Activated naive CD8-positive, alpha-beta T cell (primary cell): Measurements from ENCODE around the gene AKT1S1.
A peak's percentile ranks its signal among the peaks of the same experiment; 100 is the strongest.

Experiments used
- H3K27ac Mint-ChIP-seq: one replicate; pipeline ENCODE4 v1.8.0; 2021; ENCODE audit warnings: mixed read lengths
- H3K27me3 Mint-ChIP-seq: one replicate; pipeline ENCODE4 v1.8.0; 2021; ENCODE audit warnings: mixed read lengths
- H3K36me3 Mint-ChIP-seq: one replicate; pipeline ENCODE4 v1.8.0; 2021; ENCODE audit warnings: mixed read lengths
- H3K4me1 Mint-ChIP-seq: one replicate; pipeline ENCODE4 v1.8.0; 2021; ENCODE audit warnings: low read depth, mixed read lengths
- H3K4me3 Mint-ChIP-seq: one replicate; pipeline ENCODE4 v1.8.0; 2021; ENCODE audit warnings: mild to moderate bottlenecking, mixed read lengths
- H3K9me3 Mint-ChIP-seq: one replicate; pipeline ENCODE4 v1.8.0; 2021; ENCODE audit warnings: low read depth, mixed read lengths

Gene AKT1S1

DNA sequence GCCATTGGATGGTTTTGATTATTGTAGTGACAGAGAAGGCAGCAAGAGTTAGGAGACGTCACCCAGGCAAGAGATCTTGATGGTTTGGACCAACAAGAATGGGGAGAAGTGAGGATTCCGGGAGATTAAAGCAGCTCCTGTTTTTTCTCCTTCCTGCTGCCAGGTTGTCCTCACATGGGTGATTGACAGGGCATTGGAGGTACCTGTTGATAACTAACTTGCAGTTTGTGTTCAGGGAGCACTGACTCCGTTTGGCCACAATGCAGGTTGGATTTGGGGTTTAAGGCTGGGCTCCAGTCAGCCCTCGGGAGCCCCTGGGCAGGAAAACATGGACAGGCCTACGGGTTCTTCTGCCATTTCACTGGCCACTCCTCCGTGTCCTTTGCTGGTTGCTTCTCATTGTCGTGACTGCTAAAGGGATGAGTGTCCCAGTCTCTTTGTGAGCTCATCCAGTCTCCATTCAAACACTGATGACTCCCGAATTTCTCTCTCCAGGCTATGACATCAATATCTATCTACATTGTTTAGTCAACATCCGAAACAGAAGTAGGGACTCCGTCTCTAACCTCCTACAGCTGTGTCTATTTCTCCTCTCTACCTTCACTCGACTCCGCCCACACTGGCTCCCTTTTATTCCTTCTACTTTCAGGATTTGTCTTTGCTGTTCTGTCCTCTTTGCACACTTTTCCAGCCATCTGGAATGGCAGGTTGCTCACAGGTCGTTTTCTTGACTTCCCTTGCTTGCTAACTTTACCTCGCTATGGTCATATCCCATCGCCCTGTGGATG lies 27.5 kb downstream of the AKT1S1 start:
- Mint-ChIP-seq H3K9me3 (peaks cover 6% of the 10 kb centered on the region), H3K4me3 (peak overlapping the region; percentile 89), H3K27me3 (no peaks in the 10 kb centered on the region), H3K27ac (peak overlapping the region; percentile 24), H3K4me1 (peaks cover 35% of the 10 kb centered on the region), H3K36me3 (no peaks in the 10 kb centered on the region)

DNA sequence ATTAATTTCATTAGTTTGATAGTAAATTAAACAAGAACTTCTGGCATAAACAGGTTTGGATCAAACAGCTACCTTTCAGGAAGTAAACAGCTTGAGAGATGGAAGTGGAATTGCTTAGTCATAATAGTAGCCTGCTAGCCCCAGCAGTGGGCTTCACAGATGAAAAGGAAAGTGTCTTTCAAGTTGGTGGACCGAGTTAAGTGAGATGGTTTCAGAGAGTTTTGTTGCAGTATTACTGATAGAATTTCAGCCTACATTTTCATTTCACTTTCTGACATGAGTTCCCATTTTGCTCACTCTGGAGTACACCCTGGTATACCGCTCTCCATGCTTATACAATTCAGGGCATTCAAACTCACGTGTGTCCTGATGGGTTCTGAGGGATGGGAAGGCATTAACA lies 28.2 kb downstream of the AKT1S1 start:
- no peaks in the 10 kb centered on the region for H3K36me3 Mint-ChIP-seq
- H3K9me3 Mint-ChIP-seq: peaks cover 6% of the 10 kb centered on the region
- H3K27ac Mint-ChIP-seq: peak overlapping the region; percentile 24
- peaks cover 35% of the 10 kb centered on the region for H3K4me1 Mint-ChIP-seq
- H3K4me3 Mint-ChIP-seq: peak overlapping the region; percentile 57
- no peaks in the 10 kb centered on the region for H3K27me3 Mint-ChIP-seq

DNA sequence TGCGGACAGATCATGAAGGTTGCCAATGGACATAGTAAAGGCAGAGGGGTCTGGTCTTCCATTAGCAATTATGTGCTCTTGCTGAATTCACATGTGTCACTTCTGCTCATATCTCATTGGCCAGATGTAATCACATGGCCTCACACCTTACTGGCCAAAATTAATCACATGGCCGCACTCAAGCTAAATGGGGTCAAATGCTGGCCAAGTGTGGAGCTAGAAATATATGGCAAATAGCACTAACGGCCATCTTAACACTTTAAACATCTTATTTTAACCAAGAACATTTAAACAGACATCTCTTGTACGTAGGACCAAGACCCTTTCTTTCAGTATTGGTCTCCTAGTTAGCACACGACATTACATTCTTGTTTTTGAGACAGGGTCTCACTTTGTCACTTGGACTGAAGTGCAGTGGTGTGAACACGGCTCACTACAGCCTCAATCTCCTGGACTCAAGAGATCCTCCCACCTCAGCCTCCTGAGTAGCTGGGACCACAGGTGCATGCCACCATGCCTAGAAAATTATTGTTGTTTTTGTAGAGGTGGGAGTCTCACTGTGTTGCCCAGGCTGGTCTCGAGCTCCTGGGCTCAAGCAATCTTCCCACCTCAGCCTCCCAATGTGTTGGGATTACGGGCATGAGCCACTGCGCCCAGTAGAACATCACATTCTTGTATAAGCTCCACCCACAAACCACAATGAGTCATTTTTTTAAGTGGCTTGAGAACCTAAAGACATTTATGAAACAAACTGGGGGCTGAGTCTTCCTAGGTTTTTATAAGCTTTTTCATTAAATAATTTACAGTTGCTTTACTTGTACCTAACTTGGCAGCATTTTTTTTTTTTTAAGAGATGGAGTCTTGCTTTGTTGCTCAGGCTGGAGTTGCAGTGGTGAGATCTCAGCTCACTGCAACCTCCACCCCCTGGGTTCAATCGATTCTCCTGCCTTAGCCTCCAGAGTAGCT lies 29.1 kb downstream of the AKT1S1 start:
- H3K36me3 Mint-ChIP-seq: no peaks in the 10 kb centered on the region
- H3K4me3 Mint-ChIP-seq: peak overlapping the region; percentile 38
- H3K4me1 Mint-ChIP-seq: peaks cover 31% of the 10 kb centered on the region
- no peaks in the 10 kb centered on the region for H3K27me3 Mint-ChIP-seq
- peaks cover 6% of the 10 kb centered on the region for H3K9me3 Mint-ChIP-seq
- no peak overlapping the region for H3K27ac Mint-ChIP-seq

DNA sequence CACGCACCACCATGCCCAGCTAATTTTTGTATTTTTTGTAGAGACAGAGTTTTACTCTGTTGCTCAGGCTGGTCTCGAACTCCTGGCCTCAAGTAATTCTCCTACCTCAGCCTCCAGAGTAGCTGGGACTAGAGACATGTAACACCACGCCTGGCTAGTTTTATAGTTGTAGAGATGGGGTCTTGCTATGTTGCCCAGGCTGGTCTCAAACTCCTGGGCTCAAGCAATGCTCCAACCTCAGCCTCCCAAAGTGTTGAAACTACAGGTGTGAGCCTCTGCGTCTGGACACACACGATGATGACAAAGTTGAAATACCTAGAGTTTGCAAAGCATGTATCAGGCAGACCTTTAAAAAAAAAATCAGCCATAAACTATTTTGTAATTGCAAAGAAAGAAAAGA lies 30.7 kb downstream of the AKT1S1 start:
- Mint-ChIP-seq H3K4me1 (peaks cover 21% of the 10 kb centered on the region), H3K9me3 (peaks cover 6% of the 10 kb centered on the region), H3K4me3 (no peak overlapping the region), H3K36me3 (no peaks in the 10 kb centered on the region), H3K27me3 (no peaks in the 10 kb centered on the region), H3K27ac (no peak overlapping the region)

DNA sequence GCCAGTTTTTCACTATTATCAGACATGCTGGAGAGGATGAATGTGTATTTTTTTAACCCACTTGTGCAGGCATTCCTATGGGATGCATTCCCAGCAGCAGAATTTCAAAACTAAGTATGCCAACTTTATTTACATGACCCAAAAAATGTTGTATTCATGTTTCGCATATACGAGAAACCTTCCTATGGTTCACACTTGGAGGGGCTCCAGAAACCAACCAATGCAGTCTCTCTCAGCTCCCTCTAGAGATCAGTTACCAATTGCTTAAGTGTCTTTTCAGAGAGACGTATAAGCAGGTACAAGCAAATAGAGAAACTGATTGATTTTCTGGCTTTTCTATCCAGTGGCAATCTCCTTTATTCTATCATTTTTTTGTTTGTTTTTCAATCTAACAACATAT lies 31.7 kb downstream of the AKT1S1 start:
- H3K27ac Mint-ChIP-seq: no peak overlapping the region

DNA sequence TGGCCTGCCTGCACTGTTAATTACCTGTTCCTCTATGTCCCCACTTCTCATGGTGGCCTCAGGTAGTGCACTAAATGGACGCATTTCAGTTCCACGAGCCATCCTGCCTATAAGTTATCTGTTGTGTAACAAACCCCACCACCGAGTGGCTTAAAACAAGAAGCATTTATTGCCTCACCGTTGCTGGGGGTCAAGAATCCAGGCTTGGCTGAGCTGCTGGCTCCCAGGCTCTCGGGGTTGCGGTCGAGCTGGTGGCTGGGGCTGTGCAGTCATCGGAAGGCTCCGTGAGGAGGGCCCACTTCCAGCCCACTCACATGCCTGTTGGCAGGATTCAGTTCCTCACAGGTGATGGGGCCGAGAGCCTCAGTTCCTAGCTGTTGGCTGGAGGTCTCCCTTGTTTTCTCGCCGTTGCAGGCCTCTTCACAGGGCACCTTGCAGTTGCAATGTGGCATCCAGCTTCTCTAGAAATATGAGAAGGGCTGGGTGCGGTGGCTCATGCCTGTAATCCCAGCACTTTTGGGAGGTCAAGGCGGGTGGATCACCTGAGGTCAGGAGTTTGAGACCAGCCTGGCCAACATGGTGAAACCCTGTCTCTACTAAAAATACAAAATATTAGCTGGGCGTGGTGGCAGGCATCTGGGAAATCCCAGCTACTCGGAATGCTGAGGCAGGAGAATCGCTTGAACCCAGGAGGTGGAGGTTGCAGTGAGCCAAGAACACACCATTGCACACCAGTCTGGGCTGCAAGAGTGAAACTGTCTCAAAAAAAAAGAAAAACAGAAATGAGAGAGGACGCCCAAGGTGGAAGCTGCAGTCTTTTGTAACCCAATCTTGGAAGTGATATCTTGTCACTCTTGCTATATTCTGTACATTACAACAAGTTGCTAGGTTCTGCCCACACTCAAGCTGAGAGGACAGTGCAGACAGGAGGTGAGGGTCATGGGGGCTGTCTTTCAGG lies 32.7 kb downstream of the AKT1S1 start:
- Mint-ChIP-seq H3K4me3 (no peak overlapping the region), H3K9me3 (peaks cover 3% of the 10 kb centered on the region), H3K4me1 (peaks cover 14% of the 10 kb centered on the region), H3K27me3 (no peaks in the 10 kb centered on the region), H3K27ac (no peak overlapping the region), H3K36me3 (peaks cover 2% of the 10 kb centered on the region)

More for the DNA sequence above, 31.7 kb downstream of the AKT1S1 start:
- Mint-ChIP-seq H3K4me3 (no peak overlapping the region), H3K9me3 (peaks cover 6% of the 10 kb centered on the region), H3K27me3 (no peaks in the 10 kb centered on the region), H3K4me1 (peaks cover 21% of the 10 kb centered on the region), H3K36me3 (no peaks in the 10 kb centered on the region)

DNA sequence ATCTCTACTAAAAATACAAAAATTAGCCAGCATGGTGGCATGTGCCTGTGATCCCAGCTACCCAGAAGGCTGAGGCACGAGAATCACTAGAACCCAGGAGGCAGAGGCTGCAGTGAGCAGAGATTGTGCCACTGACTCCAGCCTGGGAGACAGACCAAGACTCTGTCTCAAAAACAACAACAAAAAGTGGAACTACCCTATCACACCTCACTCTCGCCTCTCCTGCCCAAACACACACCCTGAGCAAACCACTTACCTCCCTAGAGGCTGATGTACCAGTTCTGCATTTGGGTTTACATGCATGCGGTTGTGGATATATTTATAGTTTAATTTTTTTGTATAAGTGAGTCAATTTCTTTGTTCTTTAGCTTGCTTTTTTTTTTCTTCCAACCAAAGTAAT lies 33.9 kb downstream of the AKT1S1 start:
- no peaks in the 10 kb centered on the region for H3K9me3 Mint-ChIP-seq
- H3K4me1 Mint-ChIP-seq: peaks cover 4% of the 10 kb centered on the region
- peaks cover 7% of the 10 kb centered on the region for H3K36me3 Mint-ChIP-seq
- H3K27me3 Mint-ChIP-seq: no peaks in the 10 kb centered on the region
- H3K27ac Mint-ChIP-seq: no peak overlapping the region
- no peak overlapping the region for H3K4me3 Mint-ChIP-seq

DNA sequence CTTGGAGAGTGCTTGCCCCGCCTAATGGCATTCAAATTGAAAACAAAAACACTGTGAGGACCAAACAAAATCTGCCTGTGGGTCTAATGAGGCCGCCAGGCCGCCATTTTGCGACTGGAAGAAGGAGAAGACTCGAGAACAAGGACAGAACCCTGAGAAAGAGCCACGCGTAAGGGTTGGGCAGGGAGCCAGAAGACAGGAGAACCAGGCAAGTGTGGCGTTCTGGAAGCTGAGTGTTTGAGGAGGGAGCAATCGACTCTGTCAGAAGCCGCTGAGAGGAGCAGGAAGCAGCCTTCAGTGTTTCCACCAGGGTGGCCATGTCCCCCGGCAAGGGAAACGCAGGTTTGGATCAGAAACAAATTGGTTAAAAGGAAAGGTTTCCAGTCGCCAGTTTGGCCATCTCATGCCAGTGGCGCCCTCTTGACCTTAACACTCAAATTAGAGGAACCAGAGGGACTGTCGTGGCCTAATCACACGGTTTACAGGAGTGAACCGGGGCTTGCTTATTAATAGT lies 36.4 kb downstream of the AKT1S1 start:
- Mint-ChIP-seq H3K9me3 (no peaks in the 10 kb centered on the region), H3K36me3 (peaks cover 8% of the 10 kb centered on the region), H3K27ac (no peak overlapping the region), H3K4me3 (no peak overlapping the region), H3K4me1 (no peaks in the 10 kb centered on the region), H3K27me3 (no peaks in the 10 kb centered on the region)

DNA sequence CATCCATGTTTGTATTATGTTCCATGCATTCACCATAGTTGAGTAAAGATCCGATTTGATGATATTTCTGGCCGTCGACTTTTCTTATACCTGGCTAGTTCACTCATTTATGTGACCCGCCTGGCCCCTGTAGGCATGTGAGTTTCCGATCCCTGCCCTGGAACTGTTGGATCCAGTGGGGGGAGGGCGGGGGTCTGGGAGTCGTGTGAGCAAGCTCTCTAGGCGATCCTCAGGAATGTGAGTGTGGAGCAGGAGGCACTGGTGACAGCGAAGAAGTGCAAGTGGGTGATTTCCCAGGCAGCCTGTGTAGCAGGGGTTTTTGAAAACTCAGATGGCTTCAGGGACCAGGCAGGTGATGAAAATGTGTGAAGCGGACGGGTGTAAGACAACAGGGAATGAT lies 36.8 kb downstream of the AKT1S1 start:
- H3K4me1 Mint-ChIP-seq: no peaks in the 10 kb centered on the region
- H3K27ac Mint-ChIP-seq: no peak overlapping the region
- H3K9me3 Mint-ChIP-seq: no peaks in the 10 kb centered on the region
- peaks cover 8% of the 10 kb centered on the region for H3K36me3 Mint-ChIP-seq
- no peaks in the 10 kb centered on the region for H3K27me3 Mint-ChIP-seq
- no peak overlapping the region for H3K4me3 Mint-ChIP-seq

DNA sequence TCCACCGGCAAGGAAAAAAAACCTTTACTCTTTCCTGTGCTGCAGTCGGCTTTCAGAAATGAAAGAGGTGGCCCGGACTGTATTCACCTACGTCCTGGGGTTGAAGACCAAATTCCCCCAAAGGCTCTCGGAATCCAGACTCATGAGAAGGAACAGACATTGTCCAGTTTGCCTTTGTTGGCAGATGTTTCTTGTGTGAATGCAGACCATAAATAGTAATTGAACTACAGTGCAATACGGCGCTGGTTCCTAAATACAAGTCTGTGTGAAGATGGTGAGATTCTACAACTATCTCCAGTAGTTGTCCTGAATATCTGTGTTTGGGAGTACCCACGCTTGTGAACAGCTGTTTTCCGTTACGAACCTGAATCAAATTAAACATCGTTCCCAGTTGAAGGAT lies 37.4 kb downstream of the AKT1S1 start:
- H3K27me3 Mint-ChIP-seq: no peaks in the 10 kb centered on the region
- H3K9me3 Mint-ChIP-seq: no peaks in the 10 kb centered on the region
- no peak overlapping the region for H3K27ac Mint-ChIP-seq
- peaks cover 8% of the 10 kb centered on the region for H3K36me3 Mint-ChIP-seq
- no peak overlapping the region for H3K4me3 Mint-ChIP-seq
- H3K4me1 Mint-ChIP-seq: no peaks in the 10 kb centered on the region

DNA sequence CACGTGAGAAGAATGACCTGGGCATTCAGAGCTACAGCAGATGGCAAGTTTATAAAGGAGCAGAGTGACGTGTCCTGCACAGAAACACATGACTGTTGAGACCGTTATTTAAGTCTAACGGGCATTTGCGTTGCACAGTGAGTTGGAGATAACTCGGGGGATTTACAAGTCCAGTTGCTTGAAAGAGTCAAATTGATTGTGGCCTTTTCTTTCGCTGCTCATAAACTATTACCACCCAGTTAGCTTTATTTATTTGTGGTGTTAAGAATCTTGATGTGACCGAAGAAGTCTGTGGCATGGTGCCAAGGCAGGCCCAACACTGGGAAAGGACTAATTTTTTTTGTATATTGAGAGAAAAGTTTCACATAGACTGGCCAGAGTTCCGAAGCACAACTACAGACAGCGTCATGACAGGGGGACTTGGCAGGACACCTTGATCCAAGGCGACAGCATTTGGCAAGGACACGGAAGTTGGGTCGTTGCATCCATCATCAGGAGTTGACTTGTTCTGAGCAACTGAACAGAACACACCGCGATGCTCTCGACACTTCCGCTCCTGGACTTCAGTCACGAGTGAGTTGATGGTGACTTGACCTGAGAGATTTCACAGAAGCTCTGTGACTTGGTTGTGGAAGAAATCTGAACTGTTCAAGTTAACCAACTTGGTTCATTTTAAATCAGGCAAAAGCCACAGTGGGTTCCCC lies 38.1 kb downstream of the AKT1S1 start:
- no peaks in the 10 kb centered on the region for H3K9me3 Mint-ChIP-seq
- no peaks in the 10 kb centered on the region for H3K4me1 Mint-ChIP-seq
- H3K4me3 Mint-ChIP-seq: no peak overlapping the region
- H3K27ac Mint-ChIP-seq: no peak overlapping the region
- peaks cover 8% of the 10 kb centered on the region for H3K36me3 Mint-ChIP-seq
- no peaks in the 10 kb centered on the region for H3K27me3 Mint-ChIP-seq

DNA sequence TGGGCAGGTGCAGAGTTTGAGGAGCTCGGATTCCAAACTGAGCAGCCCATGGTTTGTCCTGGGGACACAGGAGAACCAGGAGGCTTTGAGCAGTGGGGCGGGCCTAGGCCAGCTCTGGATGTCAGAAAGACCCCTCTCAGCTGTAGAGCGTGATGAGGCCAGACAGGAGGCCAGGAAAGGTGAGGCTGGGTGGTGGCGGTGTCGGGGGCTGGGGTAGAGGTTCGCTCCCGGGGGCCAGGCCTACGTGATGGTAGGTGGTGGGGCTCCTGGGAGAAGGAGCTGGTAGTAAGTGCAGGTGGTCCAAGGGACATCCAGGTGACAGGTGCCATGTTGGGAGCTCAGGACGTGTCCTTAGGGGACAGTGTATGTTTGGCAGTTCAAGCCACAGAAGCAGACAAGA lies 39.7 kb downstream of the AKT1S1 start:
- Mint-ChIP-seq H3K27me3 (no peaks in the 10 kb centered on the region), H3K9me3 (no peaks in the 10 kb centered on the region), H3K4me1 (no peaks in the 10 kb centered on the region), H3K4me3 (no peak overlapping the region), H3K36me3 (peaks cover 8% of the 10 kb centered on the region), H3K27ac (no peak overlapping the region)

DNA sequence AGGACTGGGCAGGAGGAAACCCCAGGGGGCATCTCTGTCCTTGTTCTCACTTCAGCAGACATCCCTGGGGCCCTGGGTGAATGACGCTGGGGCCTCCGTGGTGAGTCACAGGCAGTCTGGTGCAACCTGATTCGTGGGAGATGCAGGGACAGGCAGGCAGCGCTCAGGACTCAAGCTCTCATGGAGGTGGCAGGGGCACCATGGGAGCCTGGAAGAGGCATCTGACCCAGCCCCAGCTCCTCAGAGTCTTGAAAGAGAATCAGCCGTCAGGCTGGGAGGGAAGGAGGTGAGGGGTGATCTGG lies 40.2 kb downstream of the AKT1S1 start:
- Mint-ChIP-seq H3K4me3 (no peak overlapping the region), H3K27me3 (no peaks in the 10 kb centered on the region), H3K36me3 (peaks cover 8% of the 10 kb centered on the region), H3K4me1 (peaks cover 3% of the 10 kb centered on the region), H3K9me3 (no peaks in the 10 kb centered on the region), H3K27ac (no peak overlapping the region)
